HG02623 (cell line): ENCODE results near the gene C4orf50.

Experiments used
- ATAC-seq: cut with Tn5 transposase; IDR thresholded peaks from one replicate; pipeline ENCODE4 v1.9.1; 2021; ENCODE audit warnings: moderate library complexity; ENCODE audit not compliant: unreplicated experiment

The C4orf50 gene

GRCh38 chr4:6018331-6018730 is at the start of gene C4orf50:
C4orf50 (minus strand) TSS chr4:6018431.
- no peak for ATAC-seq

- no peak for ATAC-seq
Observed at GRCh38 chr4:6065934-6066590, 47.8 kb upstream of the C4orf50 start.

GRCh38 chr4:6065166-6065565 is 46.9 kb upstream of the C4orf50 start:
- no peak for ATAC-seq

- ATAC-seq, result no peak
Observed at GRCh38 chr4:6064383-6064782, 46.2 kb upstream of the C4orf50 start.

- no peak for ATAC-seq
Observed at GRCh38 chr4:6063684-6064083, 45.5 kb upstream of the C4orf50 start.

GRCh38 chr4:6062133-6062532 is 43.9 kb upstream of the C4orf50 start:
- ATAC-seq, result no peak

GRCh38 chr4:6059375-6059805 is 41.2 kb upstream of the C4orf50 start:
- no peak for ATAC-seq

- no peak for ATAC-seq
Observed at GRCh38 chr4:6058531-6059374, 40.5 kb upstream of the C4orf50 start.

GRCh38 chr4:6056976-6057766 is 38.9 kb upstream of the C4orf50 start:
- no peak for ATAC-seq

- ATAC-seq, result no peak
Observed at GRCh38 chr4:6055436-6055835, 37.2 kb upstream of the C4orf50 start.

- no peak for ATAC-seq
Observed at GRCh38 chr4:6055030-6055429, 36.8 kb upstream of the C4orf50 start.

GRCh38 chr4:6054162-6054922 is 36.1 kb upstream of the C4orf50 start:
- no peak for ATAC-seq

GRCh38 chr4:6052679-6053078 is 34.4 kb upstream of the C4orf50 start:
- no peak for ATAC-seq

GRCh38 chr4:6050551-6050950 is 32.3 kb upstream of the C4orf50 start:
- ATAC-seq, result no peak

GRCh38 chr4:6049985-6050384 is 31.8 kb upstream of the C4orf50 start:
- ATAC-seq, result no peak

GRCh38 chr4:6049278-6049677 is 31.0 kb upstream of the C4orf50 start:
- no peak for ATAC-seq

- no peak for ATAC-seq
Observed at GRCh38 chr4:6048537-6048936, 30.3 kb upstream of the C4orf50 start.

GRCh38 chr4:6047130-6047673 is 29.0 kb upstream of the C4orf50 start:
- no peak for ATAC-seq

- no peak for ATAC-seq
Observed at GRCh38 chr4:6046526-6047129, 28.4 kb upstream of the C4orf50 start.

GRCh38 chr4:6044805-6045204 is 26.6 kb upstream of the C4orf50 start:
- no peak for ATAC-seq
